Neural progenitor cell (in vitro differentiated cells): ENCODE results near the gene UCK2. TPM values are rescaled to one million over a fixed set of nuclear protein-coding genes. Genes with fewer than 3 reads are reported as not detected.

Source experiments
- DNase-seq: peaks from one replicate; pipeline ENCODE4 v3.0.0-alpha.2; 2016; ENCODE audit warnings: low spot score
- H2AFZ ChIP-seq: fragments of 200-600 bp; sonication (generic); replicated peaks from 2 replicates; pipeline ENCODE4 v1.6.1; 2016; ENCODE audit warnings: antibody characterized with exemption
- H3F3A ChIP-seq: fragments of 200-600 bp; sonication (generic); 2 replicates; pipeline ENCODE4 v1.6.1; 2016; ENCODE audit warnings: antibody characterized with exemption, low read depth
- H3K27ac ChIP-seq: fragments of 200-600 bp; sonication (generic); 2 replicates; pipeline ENCODE4 v1.5.1; 2016; ENCODE audit warnings: mild to moderate bottlenecking
- H3K27me3 ChIP-seq: fragments of 200-600 bp; sonication (generic); 2 replicates; pipeline ENCODE4 v1.6.1; 2016; ENCODE audit warnings: mild to moderate bottlenecking, moderate library complexity
- H3K36me3 ChIP-seq: fragments of 200-600 bp; sonication (generic); 2 replicates; pipeline ENCODE4 v1.5.1; 2016
- H3K4me1 ChIP-seq: fragments of 200-600 bp; sonication (generic); 2 replicates; pipeline ENCODE4 v1.6.1; 2016; ENCODE audit warnings: mixed run types
- H3K4me2 ChIP-seq: fragments of 200-600 bp; sonication (generic); 2 replicates; pipeline ENCODE4 v1.6.1; 2016
- H3K4me3 ChIP-seq: fragments of 200-600 bp; sonication (generic); 2 replicates; pipeline ENCODE4 v1.5.1; 2016
- H3K79me2 ChIP-seq: fragments of 200-600 bp; sonication (generic); 2 replicates; pipeline ENCODE4 v1.6.1; 2016; ENCODE audit warnings: low read depth
- H3K9ac ChIP-seq: fragments of 200-600 bp; sonication (generic); 2 replicates; pipeline ENCODE4 v1.6.1; 2016
- H3K9me3 ChIP-seq: fragments of 200-600 bp; sonication (generic); 2 replicates; pipeline ENCODE4 v1.5.1; 2016; ENCODE audit warnings: low read depth
- H4K20me1 ChIP-seq: fragments of 200-600 bp; sonication (generic); 2 replicates; pipeline ENCODE4 v1.6.1; 2016; ENCODE audit warnings: low read depth
- H3K27ac Mint-ChIP-seq: 3 replicates; pipeline ENCODE4 v1.8.0; 2021; ENCODE audit warnings: mixed read lengths
- H3K27me3 Mint-ChIP-seq: 2 replicates; pipeline ENCODE4 v1.8.0; 2022; ENCODE audit warnings: low read depth, mild to moderate bottlenecking, inconsistent platforms, moderate library complexity, mixed read lengths; ENCODE audit not compliant: insufficient read depth
- H3K36me3 Mint-ChIP-seq: 3 replicates; pipeline ENCODE4 v1.8.0; 2021; ENCODE audit warnings: mixed read lengths
- H3K4me1 Mint-ChIP-seq: 3 replicates; pipeline ENCODE4 v1.8.0; 2021; ENCODE audit warnings: mixed read lengths
- H3K4me3 Mint-ChIP-seq: 3 replicates; pipeline ENCODE4 v1.8.0; 2021; ENCODE audit warnings: mild to moderate bottlenecking, moderate library complexity, mixed read lengths
- H3K9me3 Mint-ChIP-seq: 3 replicates; pipeline ENCODE4 v1.8.0; 2020; ENCODE audit warnings: mixed read lengths
- EZH2 ChIP-seq: fragments of 200-600 bp; sonication (generic); IDR thresholded peaks from 2 replicates; pipeline ENCODE4 v1.6.1; 2017; ENCODE audit warnings: antibody characterized with exemption, mild to moderate bottlenecking, moderate library complexity
- EZH2phosphoT487 ChIP-seq: fragments of 200-600 bp; sonication (generic); IDR thresholded peaks from 2 replicates; pipeline ENCODE4 v1.6.1; 2017; ENCODE audit warnings: antibody characterized with exemption
- total RNA-seq: library from RNA; depleted of rRNA; stranded (reverse); fragments of >200 nt; gene quantifications from 2 replicates; pipeline ENCODE4 v1.2.3, GENCODE V29; 2015; ENCODE audit warnings: low replicate concordance
- TF ChIP-seq, protein P1 (sequence below): fragments of 200-600 bp; sonication (generic); IDR thresholded peaks from 2 replicates; pipeline ENCODE4 v1.5.1; 2017; ENCODE audit warnings: antibody characterized with exemption, mild to moderate bottlenecking

UCK2 gene
- total RNA-seq, 1 donor from 2014 or later = 43.8 TPM

DNA sequence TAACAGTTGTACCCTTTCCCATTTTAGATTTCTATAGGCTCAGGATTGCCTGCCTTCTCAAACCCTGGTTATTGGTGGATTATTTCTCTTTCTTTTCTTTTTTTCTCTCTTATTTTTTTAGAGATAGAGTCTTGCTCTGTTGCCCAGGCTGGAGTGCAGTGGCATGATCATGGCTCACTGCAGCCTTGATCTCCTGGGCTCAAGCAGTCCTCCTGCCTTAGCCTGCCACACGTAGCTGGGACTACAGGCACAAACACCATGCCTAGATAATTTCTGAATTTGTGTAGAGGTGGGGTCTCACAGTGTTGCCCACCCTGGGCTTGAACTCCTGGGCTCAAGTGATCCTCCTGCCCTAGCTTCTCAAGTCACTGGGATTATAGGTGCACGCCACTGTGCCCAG lies 58.8 kb downstream of the UCK2 start:
- Mint-ChIP-seq H3K4me1 (peaks cover 24% of the 10 kb centered on the region), H3K4me3 (no peak overlapping the region), H3K27ac (no peak overlapping the region), H3K27me3 (no peaks in the 10 kb centered on the region), H3K9me3 (peaks cover 3% of the 10 kb centered on the region), H3K36me3 (peaks cover 25% of the 10 kb centered on the region)
- H3K4me1 ChIP-seq = peaks cover 19% of the 10 kb centered on the region
- H3K79me2 ChIP-seq = peaks cover 93% of the 10 kb centered on the region
- TF ChIP-seq, protein P1, sequence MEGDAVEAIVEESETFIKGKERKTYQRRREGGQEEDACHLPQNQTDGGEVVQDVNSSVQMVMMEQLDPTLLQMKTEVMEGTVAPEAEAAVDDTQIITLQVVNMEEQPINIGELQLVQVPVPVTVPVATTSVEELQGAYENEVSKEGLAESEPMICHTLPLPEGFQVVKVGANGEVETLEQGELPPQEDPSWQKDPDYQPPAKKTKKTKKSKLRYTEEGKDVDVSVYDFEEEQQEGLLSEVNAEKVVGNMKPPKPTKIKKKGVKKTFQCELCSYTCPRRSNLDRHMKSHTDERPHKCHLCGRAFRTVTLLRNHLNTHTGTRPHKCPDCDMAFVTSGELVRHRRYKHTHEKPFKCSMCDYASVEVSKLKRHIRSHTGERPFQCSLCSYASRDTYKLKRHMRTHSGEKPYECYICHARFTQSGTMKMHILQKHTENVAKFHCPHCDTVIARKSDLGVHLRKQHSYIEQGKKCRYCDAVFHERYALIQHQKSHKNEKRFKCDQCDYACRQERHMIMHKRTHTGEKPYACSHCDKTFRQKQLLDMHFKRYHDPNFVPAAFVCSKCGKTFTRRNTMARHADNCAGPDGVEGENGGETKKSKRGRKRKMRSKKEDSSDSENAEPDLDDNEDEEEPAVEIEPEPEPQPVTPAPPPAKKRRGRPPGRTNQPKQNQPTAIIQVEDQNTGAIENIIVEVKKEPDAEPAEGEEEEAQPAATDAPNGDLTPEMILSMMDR = no peak
- no peak for TF ChIP-seq EZH2phosphoT487
- no peak for TF ChIP-seq EZH2
- no peak overlapping the region for H3K27ac ChIP-seq
- H3K36me3 ChIP-seq = no peaks in the 10 kb centered on the region
- H3K27me3 ChIP-seq = no peaks in the 10 kb centered on the region
- peaks cover 64% of the 10 kb centered on the region for H4K20me1 ChIP-seq
- no peak overlapping the region for H3K4me3 ChIP-seq
- no peaks in the 10 kb centered on the region for H3K9me3 ChIP-seq
- no peak overlapping the region for H3K4me2 ChIP-seq
- H2AFZ ChIP-seq = no peak overlapping the region
- H3K9ac ChIP-seq = no peak overlapping the region
- H3F3A ChIP-seq = no peaks in the 10 kb centered on the region
- DNase-seq = no peak

DNA sequence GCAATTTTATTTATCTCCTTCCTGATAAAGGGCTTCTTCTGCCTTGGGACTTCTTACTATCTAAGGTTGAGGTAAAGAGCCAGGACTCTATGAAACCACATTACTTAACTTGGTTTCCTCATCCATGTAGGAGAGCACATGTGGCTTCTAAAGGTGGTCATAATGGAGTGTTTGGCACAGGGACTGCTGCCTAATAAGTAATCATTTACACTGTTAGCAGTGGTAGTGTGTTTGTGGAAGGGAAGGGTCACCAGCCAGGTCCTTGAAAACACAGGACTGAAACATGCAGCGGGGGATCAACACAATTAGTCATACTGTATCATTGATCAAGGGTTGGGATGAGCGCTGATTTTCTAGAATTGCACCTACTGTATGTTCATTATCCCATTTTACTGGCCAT lies 59.6 kb downstream of the UCK2 start:
- Histone ChIP-seq H3K36me3 (no peaks in the 10 kb centered on the region), H3K79me2 (peaks cover 85% of the 10 kb centered on the region), H2AFZ (no peak overlapping the region), H3K4me1 (peaks cover 19% of the 10 kb centered on the region), H3K27me3 (no peaks in the 10 kb centered on the region), H4K20me1 (peaks cover 59% of the 10 kb centered on the region), H3F3A (no peaks in the 10 kb centered on the region), H3K27ac (no peak overlapping the region), H3K4me2 (no peak overlapping the region), H3K4me3 (no peak overlapping the region), H3K9ac (no peak overlapping the region), H3K9me3 (no peaks in the 10 kb centered on the region)
- Mint-ChIP-seq H3K4me3 (no peak overlapping the region), H3K36me3 (peaks cover 31% of the 10 kb centered on the region), H3K27me3 (no peaks in the 10 kb centered on the region), H3K9me3 (peaks cover 2% of the 10 kb centered on the region), H3K27ac (no peak overlapping the region), H3K4me1 (peaks cover 24% of the 10 kb centered on the region)
- DNase-seq = no peak
- TF ChIP-seq, protein P1 = no peak
- TF ChIP-seq EZH2phosphoT487 (no peak), EZH2 (no peak)

DNA sequence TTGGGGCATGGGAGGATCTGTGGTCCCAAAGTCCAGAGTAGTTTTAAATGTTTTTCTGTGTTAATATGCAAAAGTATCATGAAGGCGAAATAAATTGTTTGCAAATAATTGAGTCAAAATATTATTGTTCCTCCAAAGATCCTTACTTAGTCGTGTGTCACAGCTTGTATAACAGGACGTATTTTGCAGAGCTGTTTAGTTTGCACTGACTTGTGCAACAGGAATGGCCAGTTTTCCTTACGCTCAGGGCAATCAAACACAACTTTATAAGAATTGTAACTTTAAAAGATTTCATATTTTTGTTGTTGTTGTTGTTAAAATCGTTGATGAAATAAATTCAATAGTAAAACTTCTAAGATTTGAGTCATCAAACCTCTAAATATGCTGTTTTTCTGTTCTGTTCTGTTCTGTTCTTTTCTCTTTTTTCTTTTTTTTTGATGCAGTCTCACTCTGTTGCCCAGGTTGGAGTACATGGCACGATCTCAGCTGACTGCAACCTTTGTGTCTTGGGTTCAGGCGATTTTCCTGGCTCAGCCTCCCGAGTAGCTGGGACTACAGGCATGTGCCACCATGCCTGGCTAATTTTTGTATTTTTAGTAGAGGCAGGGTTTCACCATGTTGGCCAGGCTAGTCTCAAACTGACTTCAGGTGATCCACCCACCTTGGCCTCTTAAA lies 60.6 kb downstream of the UCK2 start:
- H3K4me1 ChIP-seq = peaks cover 19% of the 10 kb centered on the region
- DNase-seq = no peak
- Mint-ChIP-seq H3K27ac (no peak overlapping the region), H3K4me1 (peaks cover 22% of the 10 kb centered on the region), H3K36me3 (peaks cover 33% of the 10 kb centered on the region), H3K27me3 (no peaks in the 10 kb centered on the region), H3K4me3 (no peak overlapping the region), H3K9me3 (peaks cover 1% of the 10 kb centered on the region)
- no peak overlapping the region for H3K4me3 ChIP-seq
- no peak overlapping the region for H3K9ac ChIP-seq
- no peaks in the 10 kb centered on the region for H3K36me3 ChIP-seq
- TF ChIP-seq, protein P1 = no peak
- TF ChIP-seq EZH2phosphoT487 (no peak), EZH2 (no peak)
- H3F3A ChIP-seq = no peaks in the 10 kb centered on the region
- H4K20me1 ChIP-seq = peaks cover 58% of the 10 kb centered on the region
- no peak overlapping the region for H3K27ac ChIP-seq
- H3K4me2 ChIP-seq = no peak overlapping the region
- peaks cover 76% of the 10 kb centered on the region for H3K79me2 ChIP-seq
- H3K9me3 ChIP-seq = no peaks in the 10 kb centered on the region
- no peaks in the 10 kb centered on the region for H3K27me3 ChIP-seq
- H2AFZ ChIP-seq = no peak overlapping the region
